WI38 (cell line): ENCODE measurements around the gene WIPI1.
"Not testable (repeated sequence)": the region's sequence is repeated elsewhere in the genome, so short reads cannot be mapped to it uniquely, and the experiment has no call there.

Source experiments
- H3K4me3 ChIP-seq: 2 replicates; pipeline ENCODE4 v1.5.1; 2011; ENCODE audit warnings: low read depth, mild to moderate bottlenecking, control low read depth, low read length
- TF ChIP-seq, protein P1 (sequence below): IDR thresholded peaks from 2 replicates; pipeline ENCODE4 v1.5.1; 2012; ENCODE audit warnings: low read depth, mild to moderate bottlenecking, control low read depth, low read length

The WIPI1 gene

DNA sequence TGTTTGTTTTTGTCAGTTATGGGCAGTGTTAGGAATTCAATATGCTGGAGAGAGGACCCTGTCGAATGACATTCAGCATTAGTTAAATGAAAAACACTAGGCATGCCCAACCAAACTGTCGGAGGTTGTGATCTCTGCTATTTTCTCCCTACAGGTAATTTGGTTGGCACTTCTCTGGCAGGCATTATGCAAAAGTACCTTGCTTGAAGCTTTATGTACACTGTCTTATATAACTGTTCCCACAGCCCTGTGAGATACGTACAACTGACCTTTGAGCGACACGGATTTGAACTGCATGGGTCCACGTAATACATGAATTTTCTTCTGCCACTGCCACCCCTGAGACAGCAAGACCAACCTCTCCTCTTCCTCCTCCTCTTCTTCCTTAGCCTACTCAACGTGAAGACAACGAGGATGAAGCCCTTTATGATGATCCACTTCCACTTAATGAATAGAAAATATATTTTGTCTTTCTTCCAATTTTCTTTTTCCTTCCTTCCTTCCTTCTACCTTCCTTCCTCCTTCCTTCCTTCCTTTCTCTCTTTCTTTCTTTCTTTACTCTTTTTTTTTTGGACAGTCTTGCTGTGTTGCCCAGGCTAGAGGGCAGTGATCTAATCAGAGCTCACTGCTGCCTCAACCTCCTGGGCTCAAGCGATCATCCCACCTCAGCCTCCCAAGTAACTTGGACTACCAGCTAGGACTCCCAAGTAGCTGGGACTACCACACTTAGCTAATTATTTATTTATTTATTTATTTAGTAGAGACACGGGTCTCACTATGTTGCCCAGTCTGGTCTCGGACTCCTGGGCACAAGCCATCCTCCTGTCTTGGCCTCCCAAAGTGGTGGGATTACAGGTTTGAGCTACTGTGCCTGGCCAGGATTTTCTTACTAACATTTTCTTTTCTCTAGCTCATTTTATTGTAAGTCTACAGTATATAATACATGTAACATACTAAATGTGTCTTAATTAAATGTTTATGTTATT is 77.3 kb downstream of the WIPI1 start:
- TF ChIP-seq, protein P1, sequence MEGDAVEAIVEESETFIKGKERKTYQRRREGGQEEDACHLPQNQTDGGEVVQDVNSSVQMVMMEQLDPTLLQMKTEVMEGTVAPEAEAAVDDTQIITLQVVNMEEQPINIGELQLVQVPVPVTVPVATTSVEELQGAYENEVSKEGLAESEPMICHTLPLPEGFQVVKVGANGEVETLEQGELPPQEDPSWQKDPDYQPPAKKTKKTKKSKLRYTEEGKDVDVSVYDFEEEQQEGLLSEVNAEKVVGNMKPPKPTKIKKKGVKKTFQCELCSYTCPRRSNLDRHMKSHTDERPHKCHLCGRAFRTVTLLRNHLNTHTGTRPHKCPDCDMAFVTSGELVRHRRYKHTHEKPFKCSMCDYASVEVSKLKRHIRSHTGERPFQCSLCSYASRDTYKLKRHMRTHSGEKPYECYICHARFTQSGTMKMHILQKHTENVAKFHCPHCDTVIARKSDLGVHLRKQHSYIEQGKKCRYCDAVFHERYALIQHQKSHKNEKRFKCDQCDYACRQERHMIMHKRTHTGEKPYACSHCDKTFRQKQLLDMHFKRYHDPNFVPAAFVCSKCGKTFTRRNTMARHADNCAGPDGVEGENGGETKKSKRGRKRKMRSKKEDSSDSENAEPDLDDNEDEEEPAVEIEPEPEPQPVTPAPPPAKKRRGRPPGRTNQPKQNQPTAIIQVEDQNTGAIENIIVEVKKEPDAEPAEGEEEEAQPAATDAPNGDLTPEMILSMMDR, result no peak
- H3K4me3 ChIP-seq, result no peak overlapping the region

GRCh38 chr17:68379177-68379510 is 78.2 kb downstream of the WIPI1 start:
- TF ChIP-seq, protein P1, result no peak
- no peak overlapping the region for H3K4me3 ChIP-seq

- peak overlapping the region; percentile 7; the same call in 1 of the 2 replicates for H3K4me3 ChIP-seq
- TF ChIP-seq, protein P1, result no peak
Measured at GRCh38 chr17:68378268-68379176, 78.8 kb downstream of the WIPI1 start.

GRCh38 chr17:68377771-68378267 is 79.5 kb downstream of the WIPI1 start:
- 0 out of 2 replicates have a peak overlapping the region, but pooled peaks have one; percentile 5 for H3K4me3 ChIP-seq
- TF ChIP-seq, protein P1, result no peak

DNA sequence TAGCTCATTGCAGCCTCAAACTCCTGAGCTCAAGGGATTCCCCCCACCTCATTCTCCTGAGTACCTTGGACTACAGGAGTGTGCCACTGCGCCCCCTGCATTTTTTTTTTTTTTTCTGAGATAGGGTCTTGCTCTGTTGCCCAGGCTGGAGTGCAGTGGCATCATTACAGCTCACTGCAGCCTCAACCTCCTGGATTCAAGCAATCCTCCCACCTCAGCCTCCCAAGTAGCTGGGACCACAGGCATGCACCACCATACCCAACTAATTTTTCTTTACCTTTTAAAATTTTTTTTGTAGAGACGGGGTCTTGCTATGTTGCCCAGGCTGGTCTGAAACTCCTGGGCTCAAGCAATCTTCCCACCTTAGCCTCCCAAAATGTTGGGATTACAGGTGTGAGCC is 81.1 kb downstream of the WIPI1 start:
- H3K4me3 ChIP-seq, result not testable (repeated sequence)

DNA sequence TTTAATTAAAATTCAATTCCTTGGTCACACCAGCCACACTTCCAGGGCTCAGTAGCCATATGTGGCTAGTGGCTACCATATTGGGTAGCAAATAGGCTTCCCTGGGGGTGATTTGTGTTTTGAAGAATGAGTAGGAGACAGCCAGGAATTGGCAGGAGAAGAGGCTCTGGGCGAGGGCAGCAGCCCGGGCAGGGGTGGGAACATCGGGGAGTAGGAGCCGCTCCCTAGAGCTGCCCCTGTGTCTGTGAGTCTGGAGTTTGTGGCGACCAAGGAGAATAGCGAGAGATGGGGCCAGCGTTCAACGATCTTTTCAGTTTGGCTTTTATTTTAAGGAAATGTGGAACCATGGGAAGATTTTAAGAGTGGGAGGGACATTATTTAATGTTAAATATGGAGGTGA is 81.7 kb downstream of the WIPI1 start:
- TF ChIP-seq, protein P1, result no peak
- no peak overlapping the region for H3K4me3 ChIP-seq
